Loucy (cell line): ENCODE data around the gene CCDC88C.

Experiments
- H2AFZ ChIP-seq: fragments of 200-600 bp; sonication (generic); 2 replicates; pipeline ENCODE4 v1.6.0; 2016; ENCODE audit warnings: antibody characterized with exemption, mild to moderate bottlenecking, low read length, moderate library complexity
- H3F3A ChIP-seq: fragments of 200-600 bp; 2 replicates; pipeline ENCODE4 v1.6.0; 2016; ENCODE audit warnings: antibody characterized with exemption, low read depth, mild to moderate bottlenecking
- H3K27me3 ChIP-seq: fragments of 200-600 bp; sonication (generic); 2 replicates; pipeline ENCODE4 v1.6.1; 2014; ENCODE audit warnings: low read length, mild to moderate bottlenecking; ENCODE audit not compliant: insufficient read depth, poor library complexity, severe bottlenecking
- H3K36me3 ChIP-seq: fragments of 200-600 bp; sonication (generic); 2 replicates; pipeline ENCODE4 v1.6.1; 2016; ENCODE audit warnings: low read length; ENCODE audit not compliant: insufficient read depth
- H3K4me1 ChIP-seq: fragments of 200-600 bp; sonication (generic); 2 replicates; pipeline ENCODE4 v1.5.1; 2014; ENCODE audit warnings: low read length, mild to moderate bottlenecking; ENCODE audit not compliant: insufficient read depth, poor library complexity, severe bottlenecking
- H3K4me2 ChIP-seq: fragments of 200-600 bp; sonication (generic); 2 replicates; pipeline ENCODE4 v1.6.0; 2014; ENCODE audit warnings: antibody characterized with exemption, low read length, low read depth, mild to moderate bottlenecking; ENCODE audit not compliant: poor library complexity, severe bottlenecking
- H3K4me3 ChIP-seq: fragments of 200-600 bp; sonication (generic); 2 replicates; pipeline ENCODE4 v1.5.1; 2014; ENCODE audit warnings: low read length, mild to moderate bottlenecking, mixed read lengths; ENCODE audit not compliant: poor library complexity, severe bottlenecking
- H3K79me2 ChIP-seq: fragments of 200-600 bp; sonication (generic); 2 replicates; pipeline ENCODE4 v1.6.1; 2014; ENCODE audit warnings: low read length; ENCODE audit not compliant: insufficient read depth
- H3K9ac ChIP-seq: fragments of 200-600 bp; sonication (generic); 2 replicates; pipeline ENCODE4 v1.6.0; 2014; ENCODE audit warnings: mild to moderate bottlenecking, low read depth, low read length, moderate library complexity; ENCODE audit not compliant: poor library complexity, severe bottlenecking
- H3K9me2 ChIP-seq: fragments of 200-600 bp; sonication (generic); replicated peaks from 2 replicates; pipeline ENCODE4 v1.6.1; 2016; ENCODE audit warnings: low read depth, low read length, mixed read lengths
- H3K9me3 ChIP-seq: fragments of 200-600 bp; sonication (generic); 2 replicates; pipeline ENCODE4 v1.6.1; 2014; ENCODE audit warnings: mild to moderate bottlenecking, antibody characterized with exemption, low read length, low read depth; ENCODE audit not compliant: insufficient read depth
- H4K20me1 ChIP-seq: fragments of 200-600 bp; sonication (generic); 2 replicates; pipeline ENCODE4 v1.6.0; 2014; ENCODE audit warnings: antibody characterized with exemption, low read length, mild to moderate bottlenecking; ENCODE audit not compliant: insufficient read depth, poor library complexity, severe bottlenecking
- CTCF ChIP-seq: fragments of 200-600 bp; sonication (generic); conservative IDR thresholded peaks from 2 replicates; pipeline ENCODE4 v1.5.1; 2014; ENCODE audit warnings: mild to moderate bottlenecking, antibody characterized with exemption, low read length
- EZH2phosphoT487 ChIP-seq: fragments of 200-600 bp; IDR thresholded peaks from 2 replicates; pipeline ENCODE4 v1.6.1; 2018; ENCODE audit warnings: antibody characterized with exemption, mild to moderate bottlenecking, moderate library complexity, borderline replicate concordance

The CCDC88C gene

GRCh38 chr14:91392623-91393303 is 24.9 kb downstream of the CCDC88C start:
- H3K9me2 ChIP-seq: no peaks in the 10 kb centered on the region
- no peak overlapping the region for H3K4me2 ChIP-seq
- no peak overlapping the region for H3K4me3 ChIP-seq
- TF ChIP-seq CTCF (no peak), EZH2phosphoT487 (no peak)
- no peak overlapping the region for H2AFZ ChIP-seq
- peaks cover 31% of the 10 kb centered on the region; the same call in 1 of the 2 replicates for H3K36me3 ChIP-seq
- 0 out of 2 replicates have a peak, but pooled peaks cover under 1% of the 10 kb centered on the region for H3F3A ChIP-seq
- no peaks in the 10 kb centered on the region for H3K9me3 ChIP-seq
- H3K27me3 ChIP-seq: no peaks in the 10 kb centered on the region
- H3K4me1 ChIP-seq: peaks cover 25% of the 10 kb centered on the region
- peaks cover 97% of the 10 kb centered on the region for H3K79me2 ChIP-seq
- no peak overlapping the region for H3K9ac ChIP-seq
- H4K20me1 ChIP-seq: peaks cover 94% of the 10 kb centered on the region

GRCh38 chr14:91390165-91390778 is 27.3 kb downstream of the CCDC88C start:
- Histone ChIP-seq H3K9ac (no peak overlapping the region), H3K4me3 (no peak overlapping the region), H3K4me2 (no peak overlapping the region), H3F3A (no peaks in the 10 kb centered on the region), H3K4me1 (peaks cover 7% of the 10 kb centered on the region), H3K9me2 (no peaks in the 10 kb centered on the region), H3K27me3 (no peaks in the 10 kb centered on the region), H3K79me2 (peaks cover 97% of the 10 kb centered on the region), H4K20me1 (peaks cover 94% of the 10 kb centered on the region), H3K36me3 (peaks cover 25% of the 10 kb centered on the region; the same call in 1 of the 2 replicates), H2AFZ (no peak overlapping the region), H3K9me3 (no peaks in the 10 kb centered on the region)
- TF ChIP-seq EZH2phosphoT487: no peak
- TF ChIP-seq CTCF: no peak

DNA sequence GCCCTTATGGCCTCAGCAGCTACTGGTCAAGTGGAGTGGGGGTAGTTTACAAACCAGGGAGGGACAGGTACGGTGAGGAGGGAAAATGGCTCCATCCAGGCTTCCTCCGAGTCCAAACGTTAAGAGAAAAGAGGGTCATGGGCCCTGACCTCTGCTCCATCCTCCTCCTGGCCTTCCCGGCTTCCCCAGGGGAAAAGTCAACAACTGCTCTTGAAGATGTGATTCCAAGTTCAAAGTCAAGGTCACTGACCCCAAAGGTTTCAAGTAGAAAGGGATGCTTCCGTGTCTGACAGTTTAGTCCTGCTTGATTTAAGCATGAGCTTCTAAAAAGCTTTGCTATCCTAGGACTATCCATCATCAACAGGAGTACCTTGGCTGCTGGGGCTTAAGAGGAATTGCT is 28.5 kb downstream of the CCDC88C start:
- Histone ChIP-seq H3K9me2 (no peaks in the 10 kb centered on the region), H2AFZ (no peak overlapping the region), H4K20me1 (peaks cover 92% of the 10 kb centered on the region), H3K9me3 (no peaks in the 10 kb centered on the region), H3K9ac (no peak overlapping the region), H3K4me2 (no peak overlapping the region), H3K27me3 (no peaks in the 10 kb centered on the region), H3K4me1 (peaks cover 5% of the 10 kb centered on the region), H3K4me3 (no peak overlapping the region), H3K36me3 (peaks cover 20% of the 10 kb centered on the region; the same call in 1 of the 2 replicates), H3F3A (no peaks in the 10 kb centered on the region), H3K79me2 (peaks cover 97% of the 10 kb centered on the region)
- TF ChIP-seq CTCF (no peak), EZH2phosphoT487 (no peak)
